Measurements from ENCODE around the gene MRPL23.
"Not testable (repeated sequence)": the region's sequence is repeated elsewhere in the genome, so short reads cannot be mapped to it uniquely, and the experiment has no call there.

MRPL23 gene

DNA sequence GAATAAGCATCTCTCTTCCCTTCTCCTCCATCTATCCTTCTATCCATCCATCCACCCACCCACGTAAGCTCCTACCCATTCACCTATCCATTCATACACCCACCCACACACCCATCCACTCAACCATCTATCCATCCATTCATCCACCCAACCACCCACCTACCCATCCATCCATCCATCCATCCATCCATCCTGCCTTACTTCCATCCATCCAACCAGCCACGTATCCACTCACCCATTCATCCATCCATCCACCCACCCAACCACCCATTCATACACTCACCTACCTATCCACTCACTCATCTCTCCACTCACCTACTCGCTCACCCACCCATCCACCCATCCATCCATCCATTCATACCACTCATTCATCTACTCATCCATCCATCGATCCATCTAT lies 14.5 kb upstream of the MRPL23 start:
- no peak for DNase-seq (ENCODE audit: extremely low read depth in 1 of 2, low read depth in 1 of 2)

DNA sequence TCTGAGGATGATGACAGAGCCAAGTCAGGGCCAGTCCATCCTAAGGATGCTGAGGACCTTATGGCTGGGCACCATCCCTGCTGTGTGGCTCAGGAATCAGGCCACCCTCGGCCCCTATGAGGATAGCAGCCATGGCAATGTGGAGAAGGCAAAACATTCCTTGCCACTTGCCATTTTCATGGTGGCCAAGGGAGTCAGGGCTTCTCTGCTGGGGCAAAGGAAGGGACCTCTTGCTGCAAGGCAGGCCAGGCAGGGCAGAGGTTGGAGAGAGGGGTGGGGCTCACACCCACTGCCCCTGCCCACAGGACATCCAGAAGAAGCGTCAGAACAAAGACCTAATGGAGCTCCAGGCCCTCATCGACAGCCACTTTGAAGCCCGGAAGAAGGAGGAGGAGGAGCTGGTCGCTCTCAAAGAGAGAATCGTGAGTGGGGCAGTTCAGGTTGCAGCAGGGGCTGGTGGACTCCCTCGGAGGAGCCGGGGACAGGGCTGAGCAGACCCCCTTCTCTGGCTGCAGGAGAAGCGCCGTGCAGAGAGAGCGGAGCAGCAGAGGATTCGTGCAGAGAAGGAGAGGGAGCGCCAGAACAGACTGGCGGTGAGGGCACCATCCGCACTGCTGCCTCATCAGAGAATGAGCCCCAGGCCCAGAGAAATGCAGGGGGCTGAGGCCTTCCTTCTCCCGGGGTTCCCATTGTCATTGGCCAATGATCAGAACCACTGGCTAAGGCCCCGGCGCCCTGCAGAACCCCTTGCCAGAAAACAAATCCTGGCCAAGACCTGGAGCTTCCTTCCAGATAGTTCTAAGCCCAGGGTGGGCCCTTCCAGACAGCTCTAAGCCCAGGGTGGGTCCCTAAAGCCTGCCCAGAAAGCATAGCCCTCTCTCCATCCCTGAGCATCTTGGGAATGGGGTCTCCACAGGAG lies 13.5 kb upstream of the MRPL23 start:
- DNase-seq (ENCODE audit: extremely low read depth in 1 of 2, low read depth in 1 of 2), result no peak

- no peak for DNase-seq (ENCODE audit: extremely low read depth in 1 of 2, low read depth in 1 of 2)
These were observed 12.6 kb upstream of the MRPL23 start for GRCh38 chr11:1934335-1935155.

DNA sequence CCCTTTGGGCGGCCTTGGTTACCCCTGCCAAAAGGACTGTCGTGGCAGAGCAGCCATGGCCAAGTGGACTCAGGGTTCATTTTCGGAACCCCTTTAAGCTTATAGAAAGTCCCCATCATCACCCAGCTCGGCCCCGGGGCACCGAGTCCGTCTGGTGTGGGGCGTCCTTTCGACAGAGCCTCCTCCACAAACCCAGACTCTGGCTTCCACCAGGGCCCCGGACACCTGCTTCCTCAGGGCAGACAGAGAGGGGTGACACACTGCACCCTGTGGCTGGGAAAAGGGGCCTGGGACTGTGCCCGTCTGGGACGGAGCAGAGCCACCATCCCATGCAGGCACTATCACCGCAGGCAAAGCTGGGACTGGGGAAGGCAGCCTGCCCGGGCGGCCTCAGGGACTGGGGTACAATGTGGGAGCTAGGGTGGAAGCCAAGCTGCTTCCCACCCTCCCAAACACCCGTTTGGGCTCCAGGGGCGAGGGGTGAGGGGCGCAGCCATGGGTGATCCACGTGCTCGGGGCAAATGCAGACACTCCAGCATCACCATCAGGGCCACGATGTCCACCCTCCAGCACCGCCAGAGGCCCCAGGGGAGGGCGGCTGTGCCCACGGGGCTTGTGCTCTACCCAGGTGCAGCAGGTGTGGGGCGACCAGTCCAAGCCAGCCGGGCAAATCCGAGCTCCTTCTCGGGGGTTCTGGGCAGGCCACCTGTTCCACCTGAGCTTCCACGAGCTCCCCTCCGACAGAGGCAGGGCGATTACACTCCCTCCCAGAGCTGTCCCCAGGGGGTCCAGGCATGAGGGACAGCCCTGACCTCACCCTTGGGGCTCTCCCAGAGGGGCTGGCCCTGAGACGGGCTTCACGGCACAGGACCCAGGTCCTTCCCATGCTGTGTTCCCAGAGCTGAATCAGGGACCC lies 11.7 kb upstream of the MRPL23 start:
- DNase-seq (ENCODE audit: extremely low read depth in 1 of 2, low read depth in 1 of 2), result no peak

GRCh38 chr11:1936072-1936780 lies 10.9 kb upstream of the MRPL23 start:
- DNase-seq (ENCODE audit: extremely low read depth in 1 of 2, low read depth in 1 of 2), result no peak

DNA sequence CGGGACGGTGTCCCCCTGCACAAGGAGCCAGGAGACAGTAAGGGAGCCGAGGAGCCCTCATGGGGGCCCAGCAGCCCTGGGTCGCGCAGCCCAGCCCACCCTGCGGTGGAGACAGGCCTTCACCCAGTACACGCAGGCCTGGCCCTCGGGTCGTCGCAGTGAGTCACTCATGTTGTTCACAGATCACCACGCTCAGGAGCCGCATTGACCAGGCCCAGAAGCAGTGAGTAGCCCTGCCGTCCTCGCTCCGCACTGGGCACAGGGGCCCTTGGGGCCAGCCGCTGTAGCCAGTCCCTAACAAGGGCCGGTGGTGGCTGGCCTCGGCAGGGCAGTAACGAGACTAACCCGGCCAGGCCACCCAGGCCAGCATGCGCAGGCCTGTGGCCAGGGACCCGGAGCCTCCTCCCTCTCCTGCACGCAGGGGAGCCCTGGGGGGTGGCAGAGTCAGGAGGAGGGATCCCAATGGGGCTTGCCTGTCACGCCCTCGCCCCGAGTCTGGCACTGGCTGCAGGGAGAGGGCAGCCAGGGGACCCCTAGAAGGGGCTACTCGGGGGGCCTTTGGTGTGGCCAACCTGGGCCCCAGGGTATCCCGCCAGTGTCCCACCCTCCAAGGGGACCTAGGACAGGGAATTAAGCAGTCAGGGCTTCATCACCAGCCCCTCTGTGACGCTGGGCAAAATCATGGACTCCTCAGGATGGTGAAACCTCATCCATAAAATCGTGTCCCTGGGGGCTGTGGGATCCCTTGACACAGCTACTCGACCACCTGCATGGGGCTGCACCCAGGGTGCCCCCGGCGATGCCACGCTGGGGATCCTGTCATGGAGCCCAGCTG lies 10.1 kb upstream of the MRPL23 start:
- DNase-seq (ENCODE audit: extremely low read depth in 1 of 2, low read depth in 1 of 2), result no peak

- DNase-seq (ENCODE audit: extremely low read depth in 1 of 2, low read depth in 1 of 2), result no peak
These were observed 9.4 kb upstream of the MRPL23 start for GRCh38 chr11:1937616-1938342.

DNA sequence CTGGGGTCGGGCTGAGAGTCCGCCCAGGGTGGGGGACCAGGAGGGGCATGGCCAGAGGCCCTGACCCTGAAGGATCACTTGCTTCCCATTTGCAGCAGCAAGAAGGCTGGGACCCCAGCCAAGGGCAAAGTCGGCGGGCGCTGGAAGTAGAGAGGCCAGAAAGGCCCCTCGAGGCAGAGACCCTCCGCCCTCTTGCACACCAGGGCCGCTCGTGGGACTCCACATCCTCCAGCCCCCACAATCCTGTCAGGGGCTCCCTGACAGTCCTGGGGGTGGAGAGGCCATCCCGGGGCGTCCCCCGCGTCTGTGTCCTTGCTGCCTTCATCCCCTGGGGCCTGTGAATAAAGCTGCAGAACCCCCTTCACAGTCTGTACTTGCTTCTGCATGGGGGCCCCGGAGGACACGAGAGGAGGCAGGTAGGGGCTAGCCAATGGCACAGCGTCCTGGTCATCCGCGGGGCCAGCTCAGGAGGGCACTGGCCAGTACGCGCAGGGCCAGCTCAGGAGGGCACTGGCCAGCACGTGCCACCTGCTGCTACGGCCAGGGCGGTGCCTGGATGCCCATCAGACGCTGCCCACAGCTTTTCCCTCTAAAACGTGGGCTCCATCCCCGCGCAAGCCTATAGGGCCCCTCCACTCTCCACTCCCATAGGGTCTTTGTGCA lies 8.7 kb upstream of the MRPL23 start:
- DNase-seq (ENCODE audit: extremely low read depth in 1 of 2, low read depth in 1 of 2), result no peak

DNA sequence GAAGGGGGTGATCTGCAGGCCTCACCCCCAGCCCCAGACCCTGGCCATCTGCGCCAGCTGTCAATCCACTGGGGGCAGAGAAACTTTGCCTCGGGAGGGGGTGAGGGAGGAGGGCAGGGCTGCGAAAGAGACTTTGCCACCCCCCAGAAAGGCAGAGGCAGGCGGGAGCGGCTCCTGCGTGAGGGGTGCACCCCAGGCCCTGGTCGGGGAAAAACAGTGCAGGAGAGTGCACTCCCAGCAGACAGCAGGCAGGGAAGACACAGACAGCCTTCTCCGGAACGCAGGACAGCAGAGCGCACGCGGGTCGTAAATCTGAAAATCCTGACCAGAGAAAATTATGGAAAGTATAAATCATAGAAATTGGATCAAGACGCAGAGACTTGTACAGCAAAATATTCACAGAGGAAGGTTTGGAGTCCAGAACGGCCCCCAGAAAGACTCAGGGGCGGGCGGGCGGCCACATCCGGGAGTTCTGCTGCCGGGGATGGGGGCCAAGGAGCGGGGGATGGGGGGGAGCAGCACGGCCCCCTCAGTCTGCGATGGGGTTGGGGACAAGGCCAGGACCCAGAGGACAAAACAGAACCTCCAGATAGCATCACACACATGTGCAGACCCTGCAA lies 8.0 kb upstream of the MRPL23 start:
- no peak for DNase-seq (ENCODE audit: extremely low read depth in 1 of 2, low read depth in 1 of 2)

DNA sequence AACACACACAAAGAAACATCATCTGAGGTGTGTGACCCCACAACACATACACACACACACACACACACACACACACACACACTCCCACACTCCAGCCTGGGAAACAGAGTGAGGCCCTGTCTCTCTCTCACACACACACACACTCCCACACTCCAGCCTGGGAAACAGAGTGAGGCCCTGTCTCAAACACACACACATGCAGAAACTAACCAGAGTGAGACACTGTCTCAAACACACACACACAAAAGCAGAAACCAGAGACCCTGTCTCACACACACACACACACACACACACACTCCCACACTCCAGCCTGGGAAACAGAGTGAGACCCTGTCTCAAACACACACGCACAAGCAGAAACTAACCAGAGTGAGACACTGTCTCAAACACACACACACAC lies 7.3 kb upstream of the MRPL23 start:
- DNase-seq (ENCODE audit: extremely low read depth in 1 of 2, low read depth in 1 of 2), result not testable (repeated sequence)

DNA sequence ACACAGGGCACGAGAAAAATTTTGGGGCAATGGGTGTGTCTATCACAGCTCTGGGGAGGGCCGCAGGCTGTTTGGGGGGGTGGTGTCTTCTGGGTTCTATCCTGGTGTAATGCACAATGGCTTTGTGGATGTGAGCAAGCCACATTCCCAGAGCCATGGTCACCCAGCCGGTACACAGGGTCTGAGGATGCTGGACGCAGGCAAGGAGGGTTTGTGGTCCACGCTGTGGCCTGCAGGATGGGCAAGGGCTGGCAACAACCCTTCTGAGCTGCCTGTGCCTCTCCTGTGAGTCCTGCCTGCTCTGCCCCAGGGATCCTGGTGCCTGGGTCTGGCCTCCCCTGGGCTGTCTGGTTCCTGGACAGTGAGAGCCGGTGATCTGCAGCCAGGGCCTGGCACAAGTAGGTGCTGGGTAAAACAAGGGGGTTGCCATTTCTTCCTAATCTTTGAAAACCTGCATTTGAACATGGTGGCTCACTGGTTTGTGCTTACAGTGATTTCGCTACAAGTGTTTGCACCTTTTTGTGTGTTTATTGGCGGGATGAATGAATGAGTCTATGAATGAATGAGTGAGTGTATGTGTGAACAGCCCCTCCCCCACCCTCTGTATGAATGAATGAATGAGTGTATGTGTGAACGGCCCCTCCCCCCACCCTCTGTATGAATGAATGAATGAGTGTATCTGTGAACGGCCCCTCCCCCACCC lies 4.4 kb upstream of the MRPL23 start:
- DNase-seq (ENCODE audit: extremely low read depth in 1 of 2, low read depth in 1 of 2), result no peak

DNA sequence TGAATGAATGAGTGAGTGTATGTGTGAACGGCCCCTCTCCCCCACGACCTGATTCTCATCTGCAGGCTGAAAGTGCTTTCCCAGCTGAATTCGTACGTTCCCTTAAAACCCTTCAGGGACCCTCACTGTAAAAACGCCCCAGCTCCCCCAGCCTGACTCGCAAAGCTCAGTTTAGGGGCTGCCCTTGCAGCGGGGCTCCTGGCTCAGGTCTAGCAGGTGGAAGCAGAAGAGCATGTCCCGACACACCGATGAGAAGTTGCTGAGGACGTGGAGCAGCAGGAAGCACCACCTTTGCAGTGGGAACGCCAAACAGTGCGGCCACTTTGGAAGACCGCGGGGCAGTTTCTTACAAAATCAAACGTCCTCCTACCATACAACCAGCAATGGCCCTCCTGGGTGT lies 3.6 kb upstream of the MRPL23 start:
- no peak for DNase-seq (ENCODE audit: extremely low read depth in 1 of 2, low read depth in 1 of 2)

- DNase-seq (ENCODE audit: extremely low read depth in 1 of 2, low read depth in 1 of 2), result no peak
These were observed 3.2 kb upstream of the MRPL23 start for GRCh38 chr11:1943977-1944376.

DNA sequence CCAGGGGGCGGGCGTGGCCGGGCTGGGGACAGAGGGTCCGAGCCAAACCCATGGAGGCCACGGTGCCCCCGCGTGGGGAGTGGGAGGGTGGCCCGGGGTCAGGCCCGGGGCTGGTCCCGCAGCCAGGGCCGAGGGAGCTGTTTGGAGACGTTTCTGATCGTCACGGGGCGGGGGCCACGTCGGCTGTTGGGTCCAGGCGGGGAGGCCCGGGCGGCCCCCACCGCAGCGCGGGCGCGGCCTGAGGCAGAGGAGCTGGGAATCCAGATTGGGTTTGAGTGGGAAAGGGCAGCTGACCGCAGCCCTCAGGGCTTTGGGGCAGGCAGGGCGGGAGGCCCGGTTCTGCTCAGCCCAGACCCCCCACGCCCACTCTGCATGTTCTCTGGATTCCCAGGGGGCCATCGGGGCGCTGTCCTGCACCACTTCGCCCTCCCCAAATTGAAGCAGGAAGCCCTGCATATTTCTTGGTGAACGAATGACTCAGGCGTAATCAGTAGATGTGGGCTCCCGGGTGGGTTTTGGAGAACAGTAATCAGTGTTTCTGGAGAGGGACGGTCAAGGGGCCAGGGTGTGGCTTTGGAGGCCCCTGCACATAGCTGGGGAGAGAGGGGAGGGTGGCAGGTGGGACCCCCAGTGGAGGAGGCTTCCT lies 583 bp downstream of the MRPL23 start:
- DNase-seq (ENCODE audit: extremely low read depth in 1 of 2, low read depth in 1 of 2), result no peak

- no peak for DNase-seq (ENCODE audit: extremely low read depth in 1 of 2, low read depth in 1 of 2)
These were observed 1.3 kb downstream of the MRPL23 start for GRCh38 chr11:1948389-1948788.

DNA sequence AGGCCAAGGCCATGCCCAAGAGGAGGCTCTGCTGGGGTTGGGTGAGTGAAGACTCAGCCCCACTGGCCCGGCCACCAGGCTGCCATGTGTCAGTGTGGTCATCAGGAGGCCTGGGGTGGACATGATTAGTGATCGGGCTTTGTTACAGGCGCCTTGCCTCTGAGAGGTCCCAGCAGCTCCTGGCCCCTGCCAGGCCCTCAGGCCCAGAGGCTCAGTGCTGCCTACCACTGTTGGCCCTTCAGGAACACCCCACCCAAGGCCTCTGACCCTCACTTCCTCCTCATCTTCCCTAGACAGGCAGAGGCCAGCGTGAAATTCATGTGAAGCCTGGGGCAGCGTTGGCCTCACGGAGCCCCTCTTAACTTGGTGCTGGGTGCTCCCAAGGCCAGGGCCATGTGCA lies 2.2 kb downstream of the MRPL23 start:
- no peak for DNase-seq (ENCODE audit: extremely low read depth in 1 of 2, low read depth in 1 of 2)

DNA sequence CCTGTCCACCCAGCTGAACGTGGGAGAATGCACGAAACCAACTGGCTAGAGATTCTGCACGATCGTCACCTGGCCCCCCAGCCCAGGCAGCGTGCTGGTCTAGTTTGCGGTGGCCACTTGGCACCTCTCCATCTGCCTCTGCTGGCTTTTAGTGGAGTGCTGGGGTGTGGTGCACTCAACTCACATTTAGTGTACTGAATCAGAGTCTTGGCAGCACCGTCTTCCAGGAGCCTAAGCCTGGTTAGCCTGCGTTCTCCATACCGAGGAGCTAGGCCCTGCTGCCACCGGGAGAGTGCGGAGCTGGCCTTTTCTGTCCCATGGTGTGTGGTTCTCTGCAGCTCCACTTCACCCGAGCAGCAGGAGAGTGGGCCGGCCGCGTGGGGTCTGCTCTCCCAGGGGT lies 2.8 kb downstream of the MRPL23 start:
- no peak for DNase-seq (ENCODE audit: extremely low read depth in 1 of 2, low read depth in 1 of 2)
